ENCODE measurements around the gene SENP8.

The SENP8 gene

DNA sequence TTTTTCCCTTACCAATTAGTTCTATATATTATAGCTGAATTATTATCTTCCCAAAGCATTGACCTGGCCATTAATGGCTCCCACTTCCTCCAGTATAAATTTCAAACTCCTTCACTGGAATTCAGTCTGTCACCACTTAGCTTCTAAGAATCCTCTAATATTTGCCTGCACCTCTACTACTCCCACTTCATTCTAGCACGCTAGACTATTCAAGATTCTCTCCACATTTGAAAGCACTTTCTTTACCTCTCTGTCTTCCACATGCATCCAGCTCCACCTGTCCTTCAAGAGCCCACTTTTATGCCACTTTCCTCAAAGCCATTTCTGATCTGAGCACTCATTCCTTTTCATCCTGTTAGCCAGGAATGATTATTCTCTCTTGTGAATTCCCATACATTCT, 15.0 kb downstream of the SENP8 start:
- H3K79me2 ChIP-seq (ENCODE audit: low read length): no peaks in the 10 kb centered on the region
- H3K36me3 ChIP-seq (replicated peaks; ENCODE audit: low read depth, low read length): no peaks in the 10 kb centered on the region
- H3K4me2 ChIP-seq (ENCODE audit: low read length): no peak overlapping the region
- H3K9ac ChIP-seq (ENCODE audit: low read length): no peak overlapping the region
- H4K20me1 ChIP-seq (ENCODE audit: insufficient read depth, low read length): no peaks in the 10 kb centered on the region
- H2AFZ ChIP-seq (ENCODE audit: low read depth, low read length): no peak overlapping the region
- H3K9me3 ChIP-seq (ENCODE audit: insufficient read depth, low read length): no peaks in the 10 kb centered on the region
- H3K27me3 ChIP-seq (ENCODE audit: low read depth, low read length): no peaks in the 10 kb centered on the region
- H3K4me3 ChIP-seq (ENCODE audit: low read length): no peak overlapping the region
- peaks cover 13% of the 10 kb centered on the region for H3K4me1 ChIP-seq (ENCODE audit: low read length)
- TF ChIP-seq, protein P1, sequence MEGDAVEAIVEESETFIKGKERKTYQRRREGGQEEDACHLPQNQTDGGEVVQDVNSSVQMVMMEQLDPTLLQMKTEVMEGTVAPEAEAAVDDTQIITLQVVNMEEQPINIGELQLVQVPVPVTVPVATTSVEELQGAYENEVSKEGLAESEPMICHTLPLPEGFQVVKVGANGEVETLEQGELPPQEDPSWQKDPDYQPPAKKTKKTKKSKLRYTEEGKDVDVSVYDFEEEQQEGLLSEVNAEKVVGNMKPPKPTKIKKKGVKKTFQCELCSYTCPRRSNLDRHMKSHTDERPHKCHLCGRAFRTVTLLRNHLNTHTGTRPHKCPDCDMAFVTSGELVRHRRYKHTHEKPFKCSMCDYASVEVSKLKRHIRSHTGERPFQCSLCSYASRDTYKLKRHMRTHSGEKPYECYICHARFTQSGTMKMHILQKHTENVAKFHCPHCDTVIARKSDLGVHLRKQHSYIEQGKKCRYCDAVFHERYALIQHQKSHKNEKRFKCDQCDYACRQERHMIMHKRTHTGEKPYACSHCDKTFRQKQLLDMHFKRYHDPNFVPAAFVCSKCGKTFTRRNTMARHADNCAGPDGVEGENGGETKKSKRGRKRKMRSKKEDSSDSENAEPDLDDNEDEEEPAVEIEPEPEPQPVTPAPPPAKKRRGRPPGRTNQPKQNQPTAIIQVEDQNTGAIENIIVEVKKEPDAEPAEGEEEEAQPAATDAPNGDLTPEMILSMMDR (IDR thresholded peaks at IDR 0.05; ENCODE audit: low read depth, low read length): no peak
- TF ChIP-seq EZH2phosphoT487 (IDR thresholded peaks at IDR 0.05; ENCODE audit: low read depth): no peak
- no peak overlapping the region for H3K27ac ChIP-seq (ENCODE audit: low read length)

DNA sequence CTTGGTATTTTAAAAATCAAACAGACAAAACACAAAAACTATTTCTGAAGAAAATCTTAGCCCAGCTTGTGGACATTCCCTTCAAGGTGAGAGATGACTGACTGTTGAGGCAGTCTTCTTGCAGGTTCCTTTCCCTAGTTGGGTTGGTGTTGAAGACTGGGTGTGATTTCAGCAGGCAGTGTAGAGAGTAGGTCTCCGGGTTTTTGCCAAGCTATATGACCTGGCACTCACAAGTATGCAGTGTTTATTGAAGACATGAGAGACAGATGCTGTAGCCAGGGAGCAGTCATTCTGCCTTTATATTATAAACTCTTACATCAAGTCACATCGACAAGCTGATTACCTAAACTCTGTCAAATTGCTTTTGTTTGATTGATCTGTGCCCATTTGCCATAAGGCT, 17.5 kb downstream of the SENP8 start:
- Histone ChIP-seq H3K4me1 (ENCODE audit: low read length) (peaks cover 17% of the 10 kb centered on the region), H4K20me1 (ENCODE audit: insufficient read depth, low read length) (no peaks in the 10 kb centered on the region), H3K9me3 (ENCODE audit: insufficient read depth, low read length) (no peaks in the 10 kb centered on the region), H3K79me2 (ENCODE audit: low read length) (no peaks in the 10 kb centered on the region), H3K27me3 (ENCODE audit: low read depth, low read length) (no peaks in the 10 kb centered on the region), H3K27ac (ENCODE audit: low read length) (no peak overlapping the region), H3K36me3 (replicated peaks; ENCODE audit: low read depth, low read length) (no peaks in the 10 kb centered on the region), H3K4me3 (ENCODE audit: low read length) (no peak overlapping the region), H3K4me2 (ENCODE audit: low read length) (no peak overlapping the region), H3K9ac (ENCODE audit: low read length) (no peak overlapping the region), H2AFZ (ENCODE audit: low read depth, low read length) (no peak overlapping the region)
- no peak for TF ChIP-seq EZH2phosphoT487 (IDR thresholded peaks at IDR 0.05; ENCODE audit: low read depth)
- TF ChIP-seq, protein P1 (IDR thresholded peaks at IDR 0.05; ENCODE audit: low read depth, low read length): no peak

DNA sequence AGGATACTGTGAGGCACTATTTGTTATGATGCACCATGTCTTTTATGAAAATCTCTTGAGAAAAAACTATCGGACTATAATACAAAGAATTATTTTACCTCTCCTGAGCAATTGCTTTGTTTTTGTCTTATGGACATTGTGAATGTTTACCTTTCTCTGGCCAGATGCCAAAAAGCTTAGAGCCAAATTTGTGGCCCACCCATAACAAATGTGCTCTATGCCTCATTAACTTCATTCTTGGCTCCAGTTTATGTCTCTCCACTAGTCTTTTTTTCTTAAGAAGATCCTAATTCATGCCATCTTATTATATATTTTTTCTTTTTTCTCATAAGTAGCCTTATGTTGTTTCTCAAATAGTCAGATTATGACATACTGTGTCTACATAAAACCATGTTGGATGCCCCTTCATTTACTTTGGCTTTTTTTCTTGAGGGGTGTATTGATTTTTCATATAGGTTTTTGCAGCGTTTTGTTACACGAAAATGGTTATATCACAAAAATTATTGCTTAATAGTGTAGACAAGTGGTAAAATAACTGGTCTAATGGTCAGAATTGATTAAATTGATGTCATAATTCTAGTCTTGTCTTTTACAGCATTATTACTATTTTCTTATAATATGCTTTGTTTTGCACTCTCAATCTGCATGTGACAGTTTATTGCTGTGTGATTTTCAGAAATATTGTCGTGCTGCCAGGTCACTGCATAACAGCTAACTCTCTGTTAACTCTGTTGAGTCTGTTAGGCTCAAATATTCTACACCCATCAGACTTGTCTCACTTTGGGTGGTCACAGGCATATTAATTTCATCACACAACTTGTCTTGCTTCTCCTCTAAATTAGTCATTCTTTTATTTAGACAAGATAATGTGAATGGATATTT, 18.2 kb downstream of the SENP8 start:
- Histone ChIP-seq H3K9me3 (ENCODE audit: insufficient read depth, low read length) (no peaks in the 10 kb centered on the region), H2AFZ (ENCODE audit: low read depth, low read length) (no peak overlapping the region), H3K4me1 (ENCODE audit: low read length) (peaks cover 24% of the 10 kb centered on the region), H3K4me3 (ENCODE audit: low read length) (no peak overlapping the region), H3K79me2 (ENCODE audit: low read length) (no peaks in the 10 kb centered on the region), H3K4me2 (ENCODE audit: low read length) (no peak overlapping the region), H3K36me3 (replicated peaks; ENCODE audit: low read depth, low read length) (no peaks in the 10 kb centered on the region), H3K27ac (ENCODE audit: low read length) (no peak overlapping the region), H3K9ac (ENCODE audit: low read length) (no peak overlapping the region), H4K20me1 (ENCODE audit: insufficient read depth, low read length) (no peaks in the 10 kb centered on the region), H3K27me3 (ENCODE audit: low read depth, low read length) (no peaks in the 10 kb centered on the region)
- TF ChIP-seq, protein P1 (IDR thresholded peaks at IDR 0.05; ENCODE audit: low read depth, low read length): no peak
- no peak for TF ChIP-seq EZH2phosphoT487 (IDR thresholded peaks at IDR 0.05; ENCODE audit: low read depth)

DNA sequence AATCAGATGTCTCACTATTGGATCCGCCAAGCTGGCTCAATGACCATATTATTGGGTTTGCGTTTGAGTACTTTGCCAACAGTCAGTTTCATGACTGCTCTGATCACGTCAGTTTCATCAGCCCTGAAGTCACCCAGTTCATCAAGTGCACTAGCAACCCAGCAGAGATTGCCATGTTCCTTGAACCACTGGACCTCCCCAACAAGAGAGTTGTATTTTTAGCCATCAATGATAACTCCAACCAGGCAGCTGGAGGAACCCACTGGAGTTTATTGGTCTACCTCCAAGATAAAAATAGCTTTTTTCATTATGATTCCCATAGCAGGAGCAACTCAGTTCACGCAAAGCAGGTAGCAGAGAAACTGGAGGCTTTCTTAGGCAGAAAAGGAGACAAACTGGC, 21.5 kb downstream of the SENP8 start:
- TF ChIP-seq, protein P1 (IDR thresholded peaks at IDR 0.05; ENCODE audit: low read depth, low read length): no peak
- TF ChIP-seq EZH2phosphoT487 (IDR thresholded peaks at IDR 0.05; ENCODE audit: low read depth): no peak
- H3K27me3 ChIP-seq (ENCODE audit: low read depth, low read length): no peaks in the 10 kb centered on the region
- H3K4me2 ChIP-seq (ENCODE audit: low read length): no peak overlapping the region
- peaks cover 21% of the 10 kb centered on the region for H3K4me1 ChIP-seq (ENCODE audit: low read length)
- no peaks in the 10 kb centered on the region for H3K79me2 ChIP-seq (ENCODE audit: low read length)
- no peak overlapping the region for H3K27ac ChIP-seq (ENCODE audit: low read length)
- no peaks in the 10 kb centered on the region for H3K9me3 ChIP-seq (ENCODE audit: insufficient read depth, low read length)
- no peaks in the 10 kb centered on the region for H4K20me1 ChIP-seq (ENCODE audit: insufficient read depth, low read length)
- H3K36me3 ChIP-seq (replicated peaks; ENCODE audit: low read depth, low read length): no peaks in the 10 kb centered on the region
- H3K9ac ChIP-seq (ENCODE audit: low read length): no peak overlapping the region
- H2AFZ ChIP-seq (ENCODE audit: low read depth, low read length): no peak overlapping the region
- no peak overlapping the region for H3K4me3 ChIP-seq (ENCODE audit: low read length)
